Vagina (tissue), 2 donors: ENCODE data around the gene TNK1.

ENCODE experiments used
- CTCF ChIP-seq, 3 experiments: fragments of 450-650 bp in 2 of 3; fragments of 200-600 bp in 1 of 3; sonication (generic) in 1 of 3; IDR thresholded peaks; one replicate each; pipeline ENCODE4 v1.5.1; 2017 to 2019; ENCODE audit warnings: antibody characterized with exemption in 3 of 3, mild to moderate bottlenecking in 2 of 3, moderate library complexity in 2 of 3
- POLR2AphosphoS5 ChIP-seq, 2 donors: sonication (generic); formaldehyde crosslinking; IDR thresholded peaks; one replicate each; pipeline ENCODE4 v1.9.0; 2017; ENCODE audit warnings: antibody characterized with exemption in 2 of 2, mild to moderate bottlenecking in 2 of 2, low read depth in 1 of 2; ENCODE audit not compliant: insufficient read depth in 1 of 2

DNA sequence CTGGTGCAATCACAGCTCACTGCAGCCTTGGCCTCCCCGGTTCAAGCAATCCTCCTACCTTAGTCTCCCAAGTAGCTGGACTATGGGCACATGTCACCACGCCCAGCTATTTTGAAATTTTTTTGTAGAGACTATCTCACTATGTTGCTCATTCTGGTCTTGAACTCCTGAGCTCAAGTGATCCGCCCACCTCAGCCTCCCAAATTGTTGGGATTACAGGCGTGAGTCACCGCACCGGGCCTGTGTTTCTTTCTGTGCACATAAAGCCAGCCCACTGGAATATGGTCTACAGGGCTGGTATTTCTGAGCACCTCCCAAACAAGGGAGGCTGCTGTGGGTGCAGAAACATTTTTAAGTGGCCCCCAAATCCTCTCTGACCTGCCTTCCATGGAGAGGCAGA is 17.6 kb upstream of the TNK1 start:
- no peak for TF ChIP-seq CTCF (IDR thresholded peaks at IDR 0.05)
- TF ChIP-seq POLR2AphosphoS5 (IDR thresholded peaks at IDR 0.05; ENCODE audit: insufficient read depth in 1 of 2, low read depth in 1 of 2): no peak
